Urinary bladder (tissue), 4 donors: Measurements from ENCODE around the gene CNKSR3. TPM values are rescaled to one million over a fixed set of nuclear protein-coding genes. Genes with fewer than 3 reads are reported as not detected.

Experiments used
- DNase-seq: peaks from one replicate; pipeline ENCODE4 v3.0.0-alpha.2; 2015; ENCODE audit errors: extremely low spot score
- H3K27ac ChIP-seq: one replicate; pipeline ENCODE4 v1.5.1; 2013; ENCODE audit warnings: low read depth, mild to moderate bottlenecking, moderate library complexity
- H3K36me3 ChIP-seq: one replicate; pipeline ENCODE4 v1.6.1; 2013; ENCODE audit warnings: mild to moderate bottlenecking, moderate library complexity; ENCODE audit not compliant: insufficient read depth
- H3K4me1 ChIP-seq: one replicate; pipeline ENCODE4 v1.6.1; 2013; ENCODE audit warnings: mild to moderate bottlenecking, moderate library complexity; ENCODE audit not compliant: insufficient read depth
- H3K4me3 ChIP-seq: one replicate; pipeline ENCODE4 v1.5.1; 2013; ENCODE audit warnings: low read depth, low read length
- WGBS: extraction: QIAGEN DNeasy Blood & Tissue Kit; methylation state at CpG from one replicate; pipeline ENCODE4 v1.1.7; 2013; 5-methylcytosine and 5-hydroxymethylcytosine counted together
- polyA plus RNA-seq: library from polyadenylated mRNA; stranded (reverse); fragments of 200-250 nt; gene quantifications from one replicate; pipeline ENCODE4 v1.2.3, GENCODE V29; 2013
- total RNA-seq: library from RNA; depleted of rRNA; stranded (reverse); fragments of >200 nt; gene quantifications from one replicate; pipeline ENCODE4 v1.2.3, GENCODE V29; 2014
- donor health status: healthy with polysubstance abuse.
- donor health status: healthy.

CNKSR3 gene
- total and polyA plus RNA-seq, 2 donors, result 12.9 to 20.9 TPM

- H3K36me3 ChIP-seq, result no peaks in the 10 kb centered on the region
- DNase-seq, result no peak
- 53% methylated on average over 8 of the region's 8 CpGs for WGBS
- no peaks in the 10 kb centered on the region for H3K4me1 ChIP-seq
- H3K4me3 ChIP-seq, result no peak overlapping the region
- H3K27ac ChIP-seq, result no peak overlapping the region
Observed at GRCh38 chr6:154433477-154434241, 76.8 kb downstream of the CNKSR3 start.

GRCh38 chr6:154432533-154433476 lies 77.7 kb downstream of the CNKSR3 start:
- H3K4me1 ChIP-seq, result no peaks in the 10 kb centered on the region
- WGBS, result 41% methylated on average over 3 of the region's 3 CpGs
- no peak overlapping the region for H3K4me3 ChIP-seq
- no peak for DNase-seq
- H3K27ac ChIP-seq, result no peak overlapping the region
- H3K36me3 ChIP-seq, result no peaks in the 10 kb centered on the region

- WGBS, result 55% methylated on average over 1 of the region's 1 CpG
- Histone ChIP-seq H3K4me3 (no peak overlapping the region), H3K36me3 (no peaks in the 10 kb centered on the region), H3K27ac (no peak overlapping the region), H3K4me1 (no peaks in the 10 kb centered on the region)
- DNase-seq, result no peak
Observed at GRCh38 chr6:154430481-154430919, 80.0 kb downstream of the CNKSR3 start.

- WGBS, result 88% methylated on average over 5 of the region's 5 CpGs
- no peaks in the 10 kb centered on the region for H3K4me1 ChIP-seq
- no peaks in the 10 kb centered on the region for H3K36me3 ChIP-seq
- no peak for DNase-seq
- no peak overlapping the region for H3K4me3 ChIP-seq
- H3K27ac ChIP-seq, result no peak overlapping the region
Observed at GRCh38 chr6:154429711-154430110, 80.8 kb downstream of the CNKSR3 start.

GRCh38 chr6:154428897-154429296 lies 81.6 kb downstream of the CNKSR3 start:
- Histone ChIP-seq H3K4me3 (no peak overlapping the region), H3K27ac (no peak overlapping the region), H3K36me3 (no peaks in the 10 kb centered on the region), H3K4me1 (no peaks in the 10 kb centered on the region)
- DNase-seq, result no peak
- WGBS, result 85% methylated on average over 3 of the region's 3 CpGs

- DNase-seq, result no peak
- no peaks in the 10 kb centered on the region for H3K36me3 ChIP-seq
- no peaks in the 10 kb centered on the region for H3K4me1 ChIP-seq
- H3K4me3 ChIP-seq, result no peak overlapping the region
- H3K27ac ChIP-seq, result no peak overlapping the region
Observed at GRCh38 chr6:154427446-154427845, 83.0 kb downstream of the CNKSR3 start.

GRCh38 chr6:154426997-154427396 lies 83.5 kb downstream of the CNKSR3 start:
- Histone ChIP-seq H3K36me3 (no peaks in the 10 kb centered on the region), H3K4me1 (no peaks in the 10 kb centered on the region), H3K27ac (no peak overlapping the region), H3K4me3 (no peak overlapping the region)
- no peak for DNase-seq
- 89% methylated on average over 1 of the region's 1 CpG for WGBS

- H3K36me3 ChIP-seq, result no peaks in the 10 kb centered on the region
- no peak for DNase-seq
- H3K4me3 ChIP-seq, result no peak overlapping the region
- no peaks in the 10 kb centered on the region for H3K4me1 ChIP-seq
- 92% methylated on average over 4 of the region's 4 CpGs for WGBS
- no peak overlapping the region for H3K27ac ChIP-seq
Observed at GRCh38 chr6:154425034-154425433, 85.5 kb downstream of the CNKSR3 start.

- H3K27ac ChIP-seq, result no peak overlapping the region
- no peak overlapping the region for H3K4me3 ChIP-seq
- no peak for DNase-seq
- 88% methylated on average over 8 of the region's 8 CpGs for WGBS
- H3K4me1 ChIP-seq, result no peaks in the 10 kb centered on the region
- no peaks in the 10 kb centered on the region for H3K36me3 ChIP-seq
Observed at GRCh38 chr6:154414021-154414813, 96.3 kb downstream of the CNKSR3 start.

- Histone ChIP-seq H3K27ac (no peak overlapping the region), H3K4me1 (no peaks in the 10 kb centered on the region), H3K4me3 (no peak overlapping the region), H3K36me3 (no peaks in the 10 kb centered on the region)
- no peak for DNase-seq
- 39% methylated on average over 5 of the region's 5 CpGs for WGBS
Observed at GRCh38 chr6:154412106-154412820, 98.2 kb downstream of the CNKSR3 start.

- Histone ChIP-seq H3K4me1 (no peaks in the 10 kb centered on the region), H3K36me3 (peaks cover 1% of the 10 kb centered on the region), H3K4me3 (no peak overlapping the region), H3K27ac (no peak overlapping the region)
- WGBS, result 34% methylated on average over 5 of the region's 5 CpGs
- DNase-seq, result no peak
Observed at GRCh38 chr6:154411076-154411475, 99.4 kb downstream of the CNKSR3 start.

- DNase-seq, result peak; percentile 51
- Histone ChIP-seq H3K4me3 (no peak overlapping the region), H3K36me3 (peaks cover 3% of the 10 kb centered on the region)
Observed at GRCh38 chr6:154410619-154411072, 99.8 kb downstream of the CNKSR3 start.

More at GRCh38 chr6:154410619-154411072, 99.8 kb downstream of the CNKSR3 start:
- Histone ChIP-seq H3K4me1 (no peaks in the 10 kb centered on the region), H3K27ac (no peak overlapping the region)
- WGBS, result 22% methylated on average over 8 of the region's 8 CpGs
